ENCODE data around the gene HPSE2. TPM values are rescaled to one million over a fixed set of nuclear protein-coding genes. Genes with fewer than 3 reads are reported as not detected.
A peak's percentile ranks its signal among the peaks of the same experiment; 100 is the strongest.

HPSE2 gene
- polyA plus RNA-seq, 1 experiment, result not detected

- Histone ChIP-seq H3K4me3 (ENCODE audit: low read depth, low read length) (no peak overlapping the region), H3K27me3 (ENCODE audit: control insufficient read depth, insufficient read depth, low read length) (no peaks in the 10 kb centered on the region), H3K36me3 (ENCODE audit: control insufficient read depth, insufficient read depth, low read length) (no peaks in the 10 kb centered on the region)
- no peak for TF ChIP-seq CTCF (IDR thresholded peaks at IDR 0.05; ENCODE audit: insufficient read depth, low read depth, low read length)
- DNase-seq (ENCODE audit: low read depth), result no peak
- CTCF ChIA-PET, result interaction anchor here (0.7 to 1.1 kb wide), 4 partner anchors 10 to 771 kb away, joined by 3 to 4 read pairs (median 3); no protein-coding TSS in a partner anchor
- POLR2A ChIA-PET, result no interaction called here
These were observed 761.0 kb downstream of the HPSE2 start for GRCh38 chr10:98474628-98475027.

GRCh38 chr10:98472196-98472595 is 763.5 kb downstream of the HPSE2 start:
- Histone ChIP-seq H3K36me3 (ENCODE audit: control insufficient read depth, insufficient read depth, low read length) (no peaks in the 10 kb centered on the region), H3K4me3 (ENCODE audit: low read depth, low read length) (no peak overlapping the region), H3K27me3 (ENCODE audit: control insufficient read depth, insufficient read depth, low read length) (no peaks in the 10 kb centered on the region)
- DNase-seq (ENCODE audit: low read depth), result no peak
- POLR2A ChIA-PET, result no interaction called here
- TF ChIP-seq CTCF (IDR thresholded peaks at IDR 0.05; ENCODE audit: insufficient read depth, low read depth, low read length), result no peak
- CTCF ChIA-PET, result interaction anchor here (0.9 kb wide), 1 partner anchor 46 kb away, joined by 3 read pairs; no protein-coding TSS in a partner anchor

GRCh38 chr10:98470850-98471249 is 764.8 kb downstream of the HPSE2 start:
- Histone ChIP-seq H3K36me3 (ENCODE audit: control insufficient read depth, insufficient read depth, low read length) (no peaks in the 10 kb centered on the region), H3K27me3 (ENCODE audit: control insufficient read depth, insufficient read depth, low read length) (no peaks in the 10 kb centered on the region), H3K4me3 (ENCODE audit: low read depth, low read length) (no peak overlapping the region)
- ChIA-PET CTCF (no interaction called here), POLR2A (interaction anchor here (0.7 kb wide), 1 partner anchor 113 kb away, joined by 4 read pairs; no protein-coding TSS in a partner anchor)
- TF ChIP-seq CTCF (IDR thresholded peaks at IDR 0.05; ENCODE audit: insufficient read depth, low read depth, low read length), result no peak
- DNase-seq (ENCODE audit: low read depth), result no peak

GRCh38 chr10:98469001-98469931 is 766.4 kb downstream of the HPSE2 start:
- DNase-seq (ENCODE audit: low read depth), result no peak
- POLR2A ChIA-PET, result no interaction called here
- Histone ChIP-seq H3K27me3 (ENCODE audit: control insufficient read depth, insufficient read depth, low read length) (no peaks in the 10 kb centered on the region), H3K36me3 (ENCODE audit: control insufficient read depth, insufficient read depth, low read length) (no peaks in the 10 kb centered on the region), H3K4me3 (ENCODE audit: low read depth, low read length) (no peak overlapping the region)
- no peak for TF ChIP-seq CTCF (IDR thresholded peaks at IDR 0.05; ENCODE audit: insufficient read depth, low read depth, low read length)
- CTCF ChIA-PET, result interaction anchor here (0.8 to 3.3 kb wide), 7 partner anchors 10 to 703 kb away, joined by 3 to 19 read pairs (median 10); no protein-coding TSS in a partner anchor

- POLR2A ChIA-PET, result no interaction called here
- peak overlapping the region; percentile 42 for H3K4me3 ChIP-seq (ENCODE audit: low read depth, low read length)
- CTCF ChIA-PET, result interaction anchor here (0.5 to 3.3 kb wide), 24 partner anchors 10 to 781 kb away, joined by 3 to 19 read pairs (median 4); no protein-coding TSS in a partner anchor
- no peaks in the 10 kb centered on the region for H3K27me3 ChIP-seq (ENCODE audit: control insufficient read depth, insufficient read depth, low read length)
- peak; percentile 86 for TF ChIP-seq CTCF (IDR thresholded peaks at IDR 0.05; ENCODE audit: insufficient read depth, low read depth, low read length)
- H3K36me3 ChIP-seq (ENCODE audit: control insufficient read depth, insufficient read depth, low read length), result no peaks in the 10 kb centered on the region
- DNase-seq (ENCODE audit: low read depth), result no peak
These were observed 767.9 kb downstream of the HPSE2 start for GRCh38 chr10:98467506-98468318.

All from BJ (cell line).